GM23338 (cell line): Measurements from ENCODE around the gene CRTC3. TPM values are rescaled to one million over a fixed set of nuclear protein-coding genes. Genes with fewer than 3 reads are reported as not detected.

Experiments
- ATAC-seq: fragments of 200-7000 bp; cut with Tn5 transposase; 3 replicates; pipeline ENCODE4 v1.9.1; 2020
- DNase-seq: peaks from one replicate; pipeline ENCODE4 v3.0.0-alpha.2; 2015; ENCODE audit warnings: low spot score
- H2AFZ ChIP-seq: fragments of 200-600 bp; sonication (generic); 2 replicates; pipeline ENCODE4 v1.8.0; 2016; ENCODE audit warnings: antibody characterized with exemption, mild to moderate bottlenecking, moderate library complexity
- H3F3A ChIP-seq: fragments of 200-600 bp; sonication (generic); replicated peaks from 2 replicates; pipeline ENCODE4 v1.8.0; 2017; ENCODE audit warnings: antibody characterized with exemption, mixed run types, low read depth
- H3K27ac ChIP-seq: fragments of 200-600 bp; sonication (generic); 2 replicates; pipeline ENCODE4 v1.6.1; 2016; ENCODE audit warnings: low read depth
- H3K27me3 ChIP-seq: fragments of 200-600 bp; sonication (generic); 2 replicates; pipeline ENCODE4 v1.8.0; 2016; ENCODE audit warnings: mild to moderate bottlenecking, mixed run types, moderate library complexity; ENCODE audit not compliant: insufficient read depth
- H3K36me3 ChIP-seq: fragments of 200-600 bp; sonication (generic); 2 replicates; pipeline ENCODE4 v1.8.0; 2016; ENCODE audit warnings: mild to moderate bottlenecking; ENCODE audit not compliant: insufficient read depth
- H3K4me1 ChIP-seq: fragments of 200-600 bp; sonication (generic); 2 replicates; pipeline ENCODE4 v1.8.0; 2016; ENCODE audit warnings: mild to moderate bottlenecking, moderate library complexity; ENCODE audit not compliant: insufficient read depth
- H3K4me2 ChIP-seq: fragments of 200-600 bp; sonication (generic); 2 replicates; pipeline ENCODE4 v1.7.1; 2017; ENCODE audit warnings: mixed run types
- H3K4me3 ChIP-seq: fragments of 200-600 bp; sonication (generic); 2 replicates; pipeline ENCODE4 v1.6.1; 2016; ENCODE audit warnings: mixed run types
- H3K79me2 ChIP-seq: fragments of 200-600 bp; sonication (generic); replicated peaks from 2 replicates; pipeline ENCODE4 v1.8.0; 2017; ENCODE audit warnings: mild to moderate bottlenecking; ENCODE audit not compliant: insufficient read depth
- H3K9me2 ChIP-seq: fragments of 200-600 bp; sonication (generic); 2 replicates; pipeline ENCODE4 v1.8.0; 2017; ENCODE audit not compliant: insufficient read depth
- H4K20me1 ChIP-seq: fragments of 200-600 bp; sonication (generic); replicated peaks from 2 replicates; pipeline ENCODE4 v1.8.0; 2017; ENCODE audit warnings: mild to moderate bottlenecking; ENCODE audit not compliant: insufficient read depth
- H3K27ac Mint-ChIP-seq: 2 replicates; pipeline ENCODE4 v1.8.0; 2020; ENCODE audit warnings: inconsistent platforms, mild to moderate bottlenecking, moderate library complexity, mixed read lengths
- H3K27me3 Mint-ChIP-seq: 3 replicates; pipeline ENCODE4 v1.8.0; 2022; ENCODE audit warnings: low read depth, mild to moderate bottlenecking, moderate library complexity, mixed read lengths, inconsistent platforms; ENCODE audit not compliant: insufficient read depth, poor library complexity
- H3K36me3 Mint-ChIP-seq: 3 replicates; pipeline ENCODE4 v1.8.0; 2021; ENCODE audit warnings: low read depth, mild to moderate bottlenecking, inconsistent platforms, moderate library complexity, mixed read lengths
- H3K4me1 Mint-ChIP-seq: 3 replicates; pipeline ENCODE4 v1.8.0; 2020; ENCODE audit warnings: mild to moderate bottlenecking, inconsistent platforms, mixed read lengths
- H3K4me3 Mint-ChIP-seq: 3 replicates; pipeline ENCODE4 v1.8.0; 2021; ENCODE audit warnings: moderate library complexity, mild to moderate bottlenecking, inconsistent platforms, mixed read lengths
- H3K9me3 Mint-ChIP-seq: 3 replicates; pipeline ENCODE4 v1.8.0; 2020; ENCODE audit warnings: moderate library complexity, mild to moderate bottlenecking, inconsistent platforms, mixed read lengths
- CREB1 ChIP-seq: fragments of 250-450 bp; sonication (Bioruptor Pico); IDR thresholded peaks from 2 replicates; pipeline ENCODE4 v1.5.0; 2020; ENCODE audit warnings: low read depth, mild to moderate bottlenecking, moderate library complexity
- CTCF ChIP-seq, 2 experiments: fragments of 200-600 bp in 1 of 2; sonication (generic) in 1 of 2; conservative IDR thresholded peaks; 2 replicates each; pipeline versions ENCODE4 v1.5.1 to v1.6.1; 2016 to 2017; ENCODE audit warnings: antibody characterized with exemption in 2 of 2, low read depth in 2 of 2, mild to moderate bottlenecking in 2 of 2, moderate library complexity in 1 of 2
- ETS1 ChIP-seq: IDR thresholded peaks from 2 replicates; pipeline ENCODE4 v1.6.1; 2016; ENCODE audit warnings: antibody characterized with exemption
- EZH2 ChIP-seq: fragments of 200-600 bp; sonication (generic); IDR thresholded peaks from one replicate; pipeline ENCODE4 v1.8.0; 2017; ENCODE audit warnings: antibody characterized with exemption, mild to moderate bottlenecking, low read depth; ENCODE audit not compliant: unreplicated experiment
- EZH2phosphoT487 ChIP-seq: fragments of 200-600 bp; sonication (generic); IDR thresholded peaks from one replicate; pipeline ENCODE4 v1.8.1; 2018; ENCODE audit warnings: antibody characterized with exemption; ENCODE audit not compliant: unreplicated experiment
- JUNB ChIP-seq: IDR thresholded peaks from one replicate; pipeline ENCODE4 v1.6.1; 2016; ENCODE audit warnings: antibody characterized with exemption; ENCODE audit not compliant: unreplicated experiment
- POLR2AphosphoS5 ChIP-seq: IDR thresholded peaks from 2 replicates; pipeline ENCODE4 v1.6.1; 2016; ENCODE audit warnings: antibody characterized with exemption, low read depth
- STAT1 ChIP-seq: IDR thresholded peaks from one replicate; pipeline ENCODE4 v1.6.1; 2016; ENCODE audit warnings: antibody characterized with exemption; ENCODE audit not compliant: unreplicated experiment
- ZNF114 ChIP-seq: fragments of 250-450 bp; sonication (Bioruptor Pico); IDR thresholded peaks from 2 replicates; pipeline ENCODE4 v1.5.0; 2020; ENCODE audit warnings: mild to moderate bottlenecking, moderate library complexity
- ZNF462 ChIP-seq: fragments of 250-450 bp; sonication (Bioruptor Pico); IDR thresholded peaks from 2 replicates; pipeline ENCODE4 v1.5.0; 2020; ENCODE audit warnings: mild to moderate bottlenecking, moderate library complexity
- polyA plus RNA-seq: library from polyadenylated mRNA; unstranded; fragments of >200 nt; fragmentation: Nextera tagmentation; extraction: Ambion mirVana; gene quantifications from 2 replicates; pipeline ENCODE4 v1.2.1, GENCODE V29; 2016
- total RNA-seq: library from RNA; depleted of rRNA; stranded (reverse); fragments of >200 nt; shearing (Covaris generic); gene quantifications from 2 replicates; pipeline ENCODE4 v1.2.3, GENCODE V29; 2014
- TF ChIP-seq, protein P1 (sequence below): IDR thresholded peaks from one replicate; pipeline ENCODE4 v1.6.1; 2018; ENCODE audit warnings: antibody characterized with exemption; ENCODE audit not compliant: unreplicated experiment

The CRTC3 gene
- total and polyA plus RNA-seq, 2 experiments from 2014 or later, result 2.8 to 3.8 TPM

DNA sequence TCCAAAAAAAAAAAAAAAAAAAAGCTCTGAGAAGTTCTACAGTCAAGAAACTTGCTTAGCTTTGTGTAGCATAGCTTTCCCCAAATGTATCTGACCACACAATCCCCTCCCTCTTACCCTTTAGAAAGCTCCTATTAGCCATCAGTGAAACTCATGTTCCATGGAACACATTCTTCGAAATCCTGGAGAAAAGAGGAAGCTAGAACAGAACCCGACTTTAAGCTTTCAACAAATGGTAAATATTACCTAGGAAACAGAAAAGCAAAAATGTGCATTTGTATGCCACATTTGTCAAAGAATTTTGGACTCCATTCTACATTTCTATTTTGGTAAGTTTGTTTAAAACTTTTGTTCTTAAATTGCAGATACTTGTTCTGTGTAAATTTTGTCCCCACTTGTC lies 17.4 kb upstream of the CRTC3 start:
- Mint-ChIP-seq H3K4me3 (no peak overlapping the region), H3K9me3 (peaks cover 23% of the 10 kb centered on the region), H3K36me3 (peaks cover 5% of the 10 kb centered on the region; the same call in 1 of the 3 replicates), H3K27ac (no peak overlapping the region), H3K27me3 (no peaks in the 10 kb centered on the region), H3K4me1 (no peaks in the 10 kb centered on the region)
- H3K27me3 ChIP-seq, result no peaks in the 10 kb centered on the region
- H3K9me2 ChIP-seq, result no peaks in the 10 kb centered on the region; the same call in 1 of the 2 replicates
- no peaks in the 10 kb centered on the region for H4K20me1 ChIP-seq
- no peak overlapping the region for H3K4me3 ChIP-seq
- no peaks in the 10 kb centered on the region for H3K36me3 ChIP-seq
- H3F3A ChIP-seq, result no peaks in the 10 kb centered on the region
- H2AFZ ChIP-seq, result no peak overlapping the region
- H3K27ac ChIP-seq, result no peak overlapping the region
- H3K79me2 ChIP-seq, result no peaks in the 10 kb centered on the region
- DNase-seq (no peak), ATAC-seq (no peak)
- TF ChIP-seq ZNF114 (CRISPR knock-in tag), result no peak
- no peak for TF ChIP-seq EZH2
- no peak for TF ChIP-seq POLR2AphosphoS5
- TF ChIP-seq EZH2phosphoT487, result no peak
- no peak for TF ChIP-seq JUNB
- TF ChIP-seq STAT1, result no peak
- no peak for TF ChIP-seq ZNF462 (CRISPR knock-in tag)
- no peak for TF ChIP-seq ETS1
- TF ChIP-seq CREB1 (CRISPR knock-in tag), result no peak
- TF ChIP-seq, protein P1, sequence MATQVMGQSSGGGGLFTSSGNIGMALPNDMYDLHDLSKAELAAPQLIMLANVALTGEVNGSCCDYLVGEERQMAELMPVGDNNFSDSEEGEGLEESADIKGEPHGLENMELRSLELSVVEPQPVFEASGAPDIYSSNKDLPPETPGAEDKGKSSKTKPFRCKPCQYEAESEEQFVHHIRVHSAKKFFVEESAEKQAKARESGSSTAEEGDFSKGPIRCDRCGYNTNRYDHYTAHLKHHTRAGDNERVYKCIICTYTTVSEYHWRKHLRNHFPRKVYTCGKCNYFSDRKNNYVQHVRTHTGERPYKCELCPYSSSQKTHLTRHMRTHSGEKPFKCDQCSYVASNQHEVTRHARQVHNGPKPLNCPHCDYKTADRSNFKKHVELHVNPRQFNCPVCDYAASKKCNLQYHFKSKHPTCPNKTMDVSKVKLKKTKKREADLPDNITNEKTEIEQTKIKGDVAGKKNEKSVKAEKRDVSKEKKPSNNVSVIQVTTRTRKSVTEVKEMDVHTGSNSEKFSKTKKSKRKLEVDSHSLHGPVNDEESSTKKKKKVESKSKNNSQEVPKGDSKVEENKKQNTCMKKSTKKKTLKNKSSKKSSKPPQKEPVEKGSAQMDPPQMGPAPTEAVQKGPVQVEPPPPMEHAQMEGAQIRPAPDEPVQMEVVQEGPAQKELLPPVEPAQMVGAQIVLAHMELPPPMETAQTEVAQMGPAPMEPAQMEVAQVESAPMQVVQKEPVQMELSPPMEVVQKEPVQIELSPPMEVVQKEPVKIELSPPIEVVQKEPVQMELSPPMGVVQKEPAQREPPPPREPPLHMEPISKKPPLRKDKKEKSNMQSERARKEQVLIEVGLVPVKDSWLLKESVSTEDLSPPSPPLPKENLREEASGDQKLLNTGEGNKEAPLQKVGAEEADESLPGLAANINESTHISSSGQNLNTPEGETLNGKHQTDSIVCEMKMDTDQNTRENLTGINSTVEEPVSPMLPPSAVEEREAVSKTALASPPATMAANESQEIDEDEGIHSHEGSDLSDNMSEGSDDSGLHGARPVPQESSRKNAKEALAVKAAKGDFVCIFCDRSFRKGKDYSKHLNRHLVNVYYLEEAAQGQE, result no peak
- TF ChIP-seq CTCF (conservative IDR thresholded peaks at IDR 0.05; ENCODE audit: low read depth in 2 of 2), result no peak
- no peak overlapping the region for H3K4me2 ChIP-seq
- H3K4me1 ChIP-seq, result 0 out of 2 replicates have a peak, but pooled peaks cover 4% of the 10 kb centered on the region
